Uterus (tissue), 4 donors: ENCODE measurements around the gene ABCD3. TPM values are rescaled to one million over a fixed set of nuclear protein-coding genes. Genes with fewer than 3 reads are reported as not detected.

Source experiments
- total RNA-seq, 4 donors: library from RNA; depleted of rRNA in 3 of 4; stranded (reverse); fragments of >200 nt in 3 of 4; gene quantifications; one replicate each; pipeline versions ENCODE4 v1.1.0 to v1.2.4, GENCODE V29; 2014 to 2023
- donor health status: DM: yes; HTN: yes; CAD: no.

Gene ABCD3
- total RNA-seq, 4 donors from 2014 or later = 18.4 to 53.2 (median 30.7) TPM

Other genes starting within 250 kb of the ABCD3 start
- 10 to 100 TPM; 20.0 to 67.3 (median 38.8) TPM for gene ARHGAP29, start 180.8 kb upstream of the ABCD3 start, total RNA-seq
- 10 to 100 TPM in 3 of 4 donors, 1 to 10 TPM in 1; 5.9 to 85.6 (median 40.9) TPM for gene F3, start 123.4 kb downstream of the ABCD3 start, total RNA-seq